A673 (cell line): Measurements from ENCODE around the gene NOD1.

Source experiments
- CTCF ChIP-seq: fragments of 300-800, 200-600 bp; sonication (generic); conservative IDR thresholded peaks from 2 replicates; pipeline ENCODE4 v1.5.1; 2017; ENCODE audit warnings: low read depth, mild to moderate bottlenecking, antibody characterized with exemption, low read length, moderate library complexity, mixed read lengths
- EZH2 ChIP-seq: fragments of 200-600 bp; sonication (generic); IDR thresholded peaks from 2 replicates; pipeline ENCODE4 v1.6.1; 2017; ENCODE audit warnings: borderline replicate concordance, low read depth, mild to moderate bottlenecking, mixed read lengths, antibody characterized with exemption, low read length; ENCODE audit not compliant: poor library complexity, severe bottlenecking

GRCh38 chr7:30465046-30465810 lies 13.4 kb downstream of the NOD1 start:
- no peak for TF ChIP-seq CTCF
- TF ChIP-seq EZH2 = no peak
